ENCODE data around the gene DIP2A.
A peak's percentile ranks its signal among the peaks of the same experiment; 100 is the strongest.
"Not testable (repeated sequence)": the region's sequence is repeated elsewhere in the genome, so short reads cannot be mapped to it uniquely, and the experiment has no call there.

The DIP2A gene

DNA sequence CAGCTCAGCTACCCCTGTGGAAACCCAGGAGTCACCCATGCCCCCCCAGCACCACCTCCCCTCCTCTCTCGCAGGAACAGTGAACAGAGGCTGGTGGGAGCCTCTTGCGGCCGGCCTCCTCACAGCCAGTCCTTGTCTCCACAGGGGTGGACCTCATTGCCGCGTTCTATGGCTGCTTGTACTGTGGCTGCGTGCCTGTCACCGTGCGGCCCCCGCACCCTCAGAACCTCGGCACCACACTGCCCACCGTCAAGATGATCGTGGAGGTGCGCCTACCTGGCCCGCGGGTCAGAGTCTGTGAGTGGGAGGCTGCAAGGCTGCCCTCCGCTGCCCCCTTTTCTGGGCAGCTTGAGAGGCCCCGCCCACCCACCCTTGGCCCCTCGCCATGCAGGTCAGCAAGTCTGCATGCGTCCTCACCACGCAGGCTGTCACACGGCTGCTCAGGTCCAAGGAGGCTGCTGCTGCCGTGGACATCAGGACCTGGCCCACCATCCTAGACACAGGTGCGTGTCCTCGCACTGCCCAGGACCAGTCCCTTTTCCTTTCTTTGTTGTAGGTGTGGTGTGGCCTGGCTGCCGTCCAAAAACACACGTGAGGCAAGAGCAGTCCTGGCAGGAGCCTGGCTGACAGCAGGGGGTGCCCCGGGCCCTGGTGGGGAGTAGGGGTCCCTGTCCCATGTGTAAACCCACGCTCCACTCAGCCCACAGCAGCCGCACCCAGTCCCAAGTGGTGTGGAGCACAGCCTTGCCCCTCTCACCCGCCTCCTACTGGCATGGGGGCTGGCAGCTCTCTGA lies 95.9 kb downstream of the DIP2A start:
- DNase-seq (ENCODE audit: low read depth in 4 of 4, low spot score in 1 of 4), result no peak

DNA sequence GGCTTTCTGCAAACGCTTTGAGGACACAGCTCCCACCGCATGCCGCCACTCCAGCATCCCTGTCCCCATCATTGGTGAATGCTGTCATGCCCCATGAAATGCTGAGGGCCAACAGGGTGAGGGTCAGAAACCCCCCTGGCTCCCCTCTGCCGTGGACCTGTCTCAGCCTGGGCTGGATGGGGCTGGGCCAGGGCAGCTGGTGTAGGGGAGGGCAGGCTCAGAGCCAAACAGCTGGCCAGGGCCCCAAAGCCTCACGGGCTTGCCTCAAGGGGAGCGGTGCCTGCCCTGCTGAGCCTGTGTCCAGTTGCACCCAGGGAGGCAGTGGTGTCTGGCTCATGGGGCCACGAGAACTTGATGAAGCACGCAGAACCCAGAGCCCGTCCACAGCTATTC lies 96.5 kb downstream of the DIP2A start:
- no peak for DNase-seq (ENCODE audit: low read depth in 4 of 4, low spot score in 1 of 4)

DNA sequence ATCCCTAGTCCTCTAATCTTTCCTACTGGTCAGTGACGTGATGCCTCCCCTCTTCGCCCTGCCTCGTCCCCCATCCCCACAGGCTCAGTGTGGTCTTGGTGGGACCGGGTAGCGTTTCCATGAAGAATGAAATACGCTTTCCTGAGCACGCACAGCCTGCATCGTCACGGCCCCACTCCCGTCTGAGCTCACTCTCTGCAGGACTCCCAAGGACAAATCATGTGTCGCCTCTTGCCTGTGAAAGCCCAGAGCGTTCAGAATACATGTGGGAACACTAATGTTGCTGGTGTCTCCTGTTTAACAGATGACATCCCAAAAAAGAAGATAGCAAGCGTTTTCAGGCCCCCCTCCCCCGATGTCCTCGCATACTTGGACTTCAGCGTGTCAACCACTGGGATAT lies 97.0 kb downstream of the DIP2A start:
- no peak for DNase-seq (ENCODE audit: low read depth in 4 of 4, low spot score in 1 of 4)

DNA sequence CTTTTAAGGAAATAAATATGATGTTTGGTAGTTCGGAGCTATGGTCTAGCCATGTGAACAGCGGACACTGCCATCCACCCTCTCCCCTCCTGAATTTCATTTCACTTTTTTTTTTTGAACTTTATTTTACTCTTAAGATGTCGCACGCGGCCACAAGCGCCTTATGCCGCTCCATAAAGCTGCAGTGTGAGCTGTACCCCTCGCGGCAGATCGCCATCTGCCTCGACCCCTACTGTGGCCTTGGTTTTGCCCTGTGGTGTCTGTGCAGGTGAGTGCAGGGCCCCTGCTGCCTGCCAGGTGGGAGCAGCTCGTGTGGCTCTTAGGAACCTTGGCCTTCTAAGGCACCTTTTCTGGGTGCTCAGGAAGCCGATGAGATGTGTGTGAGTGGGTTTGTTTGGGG lies 98.1 kb downstream of the DIP2A start:
- no peak for DNase-seq (ENCODE audit: low read depth in 4 of 4, low spot score in 1 of 4)

DNA sequence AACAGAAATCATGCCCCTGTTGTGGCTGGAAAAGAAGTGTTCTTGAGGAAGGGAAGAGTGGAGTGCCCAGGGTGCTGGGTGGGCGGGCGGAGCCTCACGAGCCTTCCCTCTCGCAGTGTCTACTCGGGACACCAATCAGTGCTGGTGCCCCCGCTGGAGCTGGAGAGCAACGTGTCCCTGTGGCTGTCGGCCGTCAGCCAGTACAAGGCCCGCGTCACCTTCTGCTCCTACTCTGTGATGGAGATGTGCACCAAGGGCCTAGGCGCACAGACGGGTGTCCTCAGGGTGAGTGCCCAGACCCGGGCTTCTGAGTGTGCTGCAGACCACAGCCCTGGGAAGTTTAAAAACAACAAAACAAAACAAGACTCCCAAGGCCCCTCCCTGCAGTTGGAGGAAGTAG lies 98.8 kb downstream of the DIP2A start:
- DNase-seq (ENCODE audit: low read depth in 4 of 4, low spot score in 1 of 4), result no peak

DNA sequence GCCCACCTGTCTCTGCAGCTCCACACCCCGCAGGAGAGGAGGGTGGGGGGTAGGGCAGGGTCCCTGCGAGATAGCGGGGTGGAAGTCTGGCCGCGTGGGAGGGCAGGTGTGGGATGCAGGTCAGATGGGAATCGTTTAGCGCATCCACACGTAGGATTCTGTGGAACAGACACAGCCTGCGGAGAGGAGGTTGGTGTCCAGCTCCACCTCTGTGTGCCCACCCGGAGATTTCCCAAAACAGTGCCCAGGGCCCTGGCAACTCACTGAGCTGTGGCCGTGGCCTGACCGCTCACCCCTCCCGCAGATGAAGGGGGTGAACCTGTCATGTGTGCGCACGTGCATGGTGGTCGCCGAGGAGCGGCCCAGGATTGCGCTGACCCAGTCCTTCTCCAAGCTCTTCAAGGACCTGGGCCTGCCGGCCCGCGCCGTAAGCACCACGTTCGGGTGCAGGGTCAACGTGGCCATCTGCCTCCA lies 99.3 kb downstream of the DIP2A start:
- no peak for DNase-seq (ENCODE audit: low read depth in 4 of 4, low spot score in 1 of 4)

DNA sequence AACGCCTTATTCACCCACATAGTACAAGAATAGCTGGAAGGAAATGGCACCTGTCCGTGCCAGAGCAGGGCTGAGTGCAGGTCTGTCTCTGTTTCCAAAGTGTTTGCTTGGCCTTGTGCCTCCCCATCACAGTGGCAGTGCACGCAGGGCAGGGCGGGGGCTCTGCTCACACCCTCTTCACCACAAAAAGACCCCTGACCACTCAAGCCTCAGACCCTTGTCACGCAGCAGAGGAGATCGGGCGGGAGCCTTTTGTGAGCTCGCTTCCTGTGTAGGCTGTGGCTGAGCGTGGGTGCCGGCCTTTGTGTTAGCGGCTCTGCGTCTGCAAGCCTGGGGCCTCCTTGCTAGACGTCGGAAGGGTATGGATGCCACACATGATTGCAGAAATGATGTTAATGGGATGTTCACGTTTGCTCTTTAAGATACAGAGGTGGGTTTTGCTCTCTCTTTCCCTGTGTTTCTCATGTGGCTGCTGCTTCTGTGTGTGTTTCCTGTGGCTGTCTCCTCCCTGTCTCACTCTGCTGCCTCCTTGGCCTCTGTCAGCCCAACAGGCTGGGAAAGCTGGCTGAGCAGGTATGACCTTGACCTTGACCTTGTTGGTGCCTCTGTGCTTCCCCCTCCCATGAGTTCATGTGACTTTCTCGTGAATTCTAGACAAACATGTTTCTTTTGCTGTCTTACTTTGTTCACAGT lies 100.7 kb downstream of the DIP2A start:
- peak; percentile 26 to 50 (median 42) for DNase-seq (ENCODE audit: low read depth in 4 of 4, low spot score in 1 of 4)

DNA sequence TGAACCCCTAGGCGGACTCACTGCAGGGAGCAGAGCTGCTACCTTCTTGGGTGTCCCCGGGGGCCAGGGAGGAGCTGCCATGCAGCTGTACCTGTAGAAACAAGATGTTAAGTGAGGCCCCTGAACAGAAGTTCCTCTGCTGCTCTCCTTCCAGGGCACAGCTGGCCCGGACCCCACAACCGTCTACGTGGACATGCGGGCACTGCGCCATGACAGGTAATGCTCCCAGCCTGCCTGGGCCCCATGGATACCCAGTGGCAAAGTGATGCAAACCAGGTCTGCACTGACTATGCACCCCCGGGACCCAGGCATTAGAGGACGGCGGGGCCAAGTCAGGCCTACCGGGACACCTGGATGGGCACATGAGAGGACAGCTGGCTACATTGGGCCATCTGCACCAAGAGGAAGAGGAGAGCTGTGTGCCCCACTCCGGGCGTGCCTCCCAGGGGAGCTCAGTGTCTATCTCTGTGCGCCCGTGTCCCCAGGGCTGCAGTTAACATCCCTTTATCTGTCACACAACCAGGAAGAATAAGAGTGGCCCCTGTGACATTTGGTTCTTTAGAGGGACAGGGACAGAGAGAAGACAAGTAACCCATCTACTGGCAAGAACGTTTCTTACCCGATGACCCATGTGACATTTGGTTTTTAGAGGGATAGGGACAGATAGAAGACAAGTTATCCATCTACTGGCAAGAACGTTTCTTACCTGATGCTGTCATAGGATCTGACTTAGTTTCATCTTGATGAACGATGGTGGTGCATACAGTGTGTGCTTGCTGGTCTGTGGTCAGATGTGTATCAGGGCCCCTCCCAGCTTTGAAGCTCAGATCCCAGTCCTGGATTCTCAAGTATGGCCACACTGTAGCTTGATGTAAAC lies 102.1 kb downstream of the DIP2A start:
- no peak for DNase-seq (ENCODE audit: low read depth in 4 of 4, low spot score in 1 of 4)

DNA sequence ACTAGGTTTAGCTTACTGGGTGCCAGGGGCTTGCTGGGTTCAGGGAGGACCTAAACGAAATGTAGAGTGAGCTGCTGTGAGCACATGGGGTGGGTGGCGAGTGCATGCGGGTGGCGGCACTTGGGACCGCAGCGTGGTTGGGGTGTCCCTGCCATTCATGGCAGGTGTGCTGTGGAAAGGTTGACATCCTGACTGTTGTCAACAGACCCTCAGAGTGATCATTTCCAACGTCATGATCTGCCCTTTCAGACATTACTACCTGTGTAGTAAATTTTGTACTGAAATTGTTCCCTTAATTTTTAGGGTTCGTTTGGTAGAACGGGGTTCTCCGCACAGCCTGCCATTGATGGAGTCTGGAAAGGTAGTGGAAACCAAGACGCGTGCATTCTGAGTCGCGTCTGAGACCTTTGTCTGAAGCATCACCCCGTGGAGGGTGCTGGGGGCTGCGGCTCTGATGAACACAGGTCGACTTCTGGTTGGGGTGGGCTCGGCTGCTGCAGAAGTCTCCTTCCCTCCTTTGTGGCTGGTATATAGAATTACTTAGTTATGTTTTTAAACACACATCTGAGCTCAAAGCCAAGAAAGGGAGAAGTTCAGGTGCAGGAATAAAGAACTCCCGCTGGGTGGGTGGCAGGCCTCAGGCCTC lies 102.9 kb downstream of the DIP2A start:
- DNase-seq (ENCODE audit: low read depth in 4 of 4, low spot score in 1 of 4), result no peak

DNA sequence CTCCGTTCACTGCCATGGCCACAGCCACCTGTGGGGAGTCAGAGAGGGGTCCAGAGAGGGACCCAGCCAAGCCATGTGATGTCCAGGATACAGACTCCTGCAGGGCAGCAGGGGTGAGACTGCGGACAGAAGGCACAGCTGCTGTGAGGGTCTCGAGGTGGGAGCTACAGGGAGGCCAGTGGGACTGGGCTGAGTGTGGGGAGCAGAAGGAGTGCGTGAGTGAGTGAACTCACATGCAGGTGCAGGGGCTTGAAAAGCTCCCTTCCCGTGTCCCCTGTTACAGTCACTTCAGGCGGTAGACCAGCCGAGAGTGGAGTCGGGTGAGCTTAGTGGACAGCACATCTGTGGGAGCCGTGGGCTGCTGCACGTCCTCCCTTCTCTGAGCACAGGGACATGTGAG lies 103.8 kb downstream of the DIP2A start:
- DNase-seq (ENCODE audit: low read depth in 4 of 4, low spot score in 1 of 4), result no peak

DNA sequence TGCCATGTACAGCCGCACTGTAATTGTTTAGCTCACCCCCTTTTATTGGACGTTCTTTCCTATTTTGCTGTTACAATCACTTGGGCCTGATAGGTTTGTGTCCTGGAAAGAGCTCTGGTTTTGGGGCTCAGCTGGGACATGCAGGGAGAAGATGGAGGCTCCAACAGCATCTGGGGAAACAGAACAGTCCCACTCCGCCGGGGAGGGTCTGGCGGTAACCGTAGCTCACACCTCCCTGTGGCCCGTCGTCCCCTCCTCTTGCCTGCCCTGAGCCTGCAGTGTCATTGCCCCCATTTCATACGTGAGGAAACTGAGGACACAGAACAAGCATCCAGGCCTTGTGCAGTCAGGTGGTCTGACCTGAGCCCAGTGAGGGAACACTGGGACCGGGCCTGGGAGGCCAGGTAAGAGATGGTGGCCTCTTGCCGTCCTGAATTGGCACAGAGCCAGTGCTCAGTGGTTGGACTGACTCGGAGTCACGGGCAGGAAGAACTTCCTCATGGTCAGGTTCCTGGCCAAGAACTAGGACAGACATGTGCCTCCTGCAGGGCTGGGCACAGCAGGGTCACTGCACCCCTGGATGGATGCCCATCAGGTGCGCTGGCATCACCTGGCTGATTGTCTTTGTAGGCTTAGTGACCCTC lies 104.4 kb downstream of the DIP2A start:
- no peak for DNase-seq (ENCODE audit: low read depth in 4 of 4, low spot score in 1 of 4)

DNA sequence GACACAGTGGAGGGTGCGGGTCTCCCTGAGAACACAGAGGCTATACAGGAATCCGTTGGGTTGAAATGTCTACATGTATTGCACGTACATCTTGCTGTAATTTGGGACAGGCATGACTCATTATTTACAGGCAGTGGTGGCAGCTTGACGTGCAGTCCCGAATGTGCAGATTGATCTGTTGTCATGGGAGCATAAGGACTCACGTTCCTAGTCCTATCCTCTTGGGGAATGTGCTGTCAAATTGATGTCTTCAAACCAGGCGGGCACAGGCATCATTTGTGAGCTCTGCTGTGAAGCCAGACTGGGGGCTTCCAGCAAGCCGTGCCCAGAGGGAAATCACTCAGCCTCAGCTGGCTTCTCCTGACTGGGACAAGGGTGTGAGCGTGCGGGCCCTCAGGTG lies 105.7 kb downstream of the DIP2A start:
- DNase-seq (ENCODE audit: low read depth in 4 of 4, low spot score in 1 of 4), result no peak

DNA sequence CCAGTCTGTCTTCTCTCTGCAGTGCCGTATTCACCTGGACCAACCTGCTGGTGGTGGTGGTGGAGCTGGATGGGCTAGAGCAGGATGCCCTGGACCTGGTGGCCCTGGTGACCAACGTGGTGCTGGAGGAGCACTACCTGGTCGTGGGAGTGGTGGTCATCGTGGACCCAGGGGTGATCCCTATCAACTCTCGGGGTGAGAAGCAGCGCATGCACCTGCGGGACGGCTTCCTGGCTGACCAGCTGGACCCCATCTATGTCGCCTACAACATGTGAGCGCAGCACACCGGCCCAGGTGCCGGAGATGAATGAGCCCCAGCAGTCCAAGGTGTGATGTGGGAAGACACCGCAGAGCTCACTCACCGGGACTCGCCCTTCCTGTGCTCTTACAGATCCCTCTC lies 108.7 kb downstream of the DIP2A start:
- DNase-seq (ENCODE audit: low read depth in 4 of 4, low spot score in 1 of 4), result no peak

DNA sequence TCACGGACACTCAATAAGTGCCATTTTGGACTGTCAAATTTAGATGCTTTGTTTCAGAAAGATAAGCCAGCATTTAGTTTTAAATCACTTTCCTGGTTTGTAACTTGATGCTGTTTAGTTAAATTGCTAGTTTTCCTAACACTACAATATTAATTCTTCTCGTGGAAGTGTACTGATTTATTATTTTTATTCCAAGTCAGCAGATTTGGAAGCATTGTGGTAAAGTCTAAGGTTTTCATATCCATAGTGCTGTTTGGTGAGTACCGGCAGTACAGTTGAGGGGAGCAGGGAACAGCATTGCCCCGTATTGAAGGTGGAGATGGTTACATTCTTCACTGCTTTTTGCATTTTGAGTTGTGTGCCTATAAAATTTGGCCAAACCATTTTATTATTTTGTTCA lies 109.9 kb downstream of the DIP2A start:
- DNase-seq (ENCODE audit: low read depth in 4 of 4, low spot score in 1 of 4), result no peak

DNA sequence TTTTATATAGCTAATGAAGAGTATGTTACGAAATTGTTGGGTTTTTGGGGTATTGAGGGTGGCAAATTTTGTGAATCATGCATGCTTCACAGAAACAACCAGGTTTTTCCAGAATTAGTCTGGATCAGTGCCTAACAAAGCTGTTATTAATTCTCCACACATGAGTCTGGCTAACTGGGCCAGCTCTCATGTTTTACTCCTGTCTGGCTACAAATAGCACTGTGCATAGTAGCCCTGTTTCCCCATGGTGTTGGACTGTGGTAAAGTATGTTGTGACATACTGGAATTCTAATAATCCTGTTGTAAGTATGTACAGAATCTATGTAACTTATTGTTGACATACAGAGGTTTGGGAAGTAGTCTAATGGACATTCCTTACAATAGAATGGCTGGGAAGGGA lies 110.4 kb downstream of the DIP2A start:
- no peak for DNase-seq (ENCODE audit: low read depth in 4 of 4, low spot score in 1 of 4)

DNA sequence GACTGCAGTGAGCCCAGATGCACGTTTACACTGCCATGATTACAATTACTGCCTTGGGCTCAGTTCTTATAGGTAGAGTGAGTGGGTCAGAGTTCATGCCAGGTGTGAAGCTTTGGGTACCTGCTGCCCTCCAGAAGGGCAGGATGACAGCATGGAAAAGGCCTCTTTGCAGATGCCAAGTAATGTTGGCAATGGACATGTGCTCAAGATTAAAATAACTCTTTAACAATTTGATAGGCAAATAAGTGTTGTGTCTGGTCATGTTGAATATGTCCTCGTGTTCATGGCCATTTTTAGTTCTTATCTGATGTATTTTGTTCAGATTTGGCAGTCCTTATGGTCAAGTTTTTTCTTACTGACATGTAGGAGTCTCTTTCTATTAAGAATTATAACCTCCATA lies 111.4 kb downstream of the DIP2A start:
- DNase-seq (ENCODE audit: low read depth in 4 of 4, low spot score in 1 of 4), result no peak

DNA sequence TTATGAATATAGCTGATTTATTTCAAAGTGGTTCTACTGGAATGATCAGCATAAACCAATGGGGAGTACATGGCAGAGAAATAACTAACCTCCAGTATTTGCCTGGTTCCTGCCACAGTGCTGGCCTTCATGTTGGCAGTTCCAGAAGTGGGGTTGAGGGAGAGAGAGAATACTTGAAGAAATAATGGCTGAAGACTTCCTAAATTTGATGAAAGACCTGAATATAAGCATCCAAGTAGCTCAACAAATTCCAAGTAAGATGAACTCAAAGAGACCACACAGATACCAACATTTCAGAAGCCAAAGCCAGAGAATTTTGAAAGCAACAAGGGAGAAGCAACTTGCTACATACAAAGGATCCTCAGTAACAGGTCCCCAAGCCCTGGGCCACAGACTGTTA lies 111.9 kb downstream of the DIP2A start:
- DNase-seq (ENCODE audit: low read depth in 4 of 4, low spot score in 1 of 4), result no peak

DNA sequence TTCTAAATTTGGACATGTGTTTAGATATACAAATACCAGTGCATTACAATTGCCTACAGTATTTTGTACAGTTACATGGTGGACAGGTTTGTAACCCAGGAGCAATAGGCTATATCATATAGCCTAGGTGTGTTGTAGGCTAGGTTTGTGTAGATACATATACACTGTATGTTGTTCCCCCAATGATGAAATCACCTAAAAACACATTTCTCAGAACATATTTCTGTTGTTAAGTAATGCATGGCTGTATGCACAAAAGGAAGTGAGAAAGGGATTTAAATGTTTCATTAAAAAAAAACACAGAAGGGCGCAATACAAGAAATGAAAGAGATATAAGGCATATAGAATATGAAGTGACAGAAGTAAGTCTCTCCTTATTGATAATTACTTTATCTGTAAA lies 114.2 kb downstream of the DIP2A start:
- no peak for DNase-seq (ENCODE audit: low read depth in 4 of 4, low spot score in 1 of 4)

DNA sequence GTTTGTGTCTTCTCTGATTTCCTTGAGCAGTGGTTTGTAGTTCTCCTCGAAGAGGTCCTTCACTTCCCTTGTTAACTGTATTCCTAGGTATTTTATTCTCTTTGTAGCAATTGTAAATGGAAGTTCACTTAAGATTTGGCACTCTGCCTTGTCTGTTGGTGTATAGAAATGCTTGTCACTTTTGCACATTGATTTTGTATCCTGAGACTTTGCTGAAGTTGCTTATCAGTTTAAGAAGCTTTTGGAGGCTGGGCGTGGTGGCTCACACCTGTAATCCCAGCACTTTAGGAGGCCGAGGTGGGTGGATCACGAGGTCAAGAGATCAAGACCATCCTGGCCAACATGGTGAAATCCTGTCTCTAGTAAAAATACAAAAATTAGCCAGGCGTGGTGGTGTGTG lies 119.1 kb downstream of the DIP2A start:
- DNase-seq (ENCODE audit: low read depth in 4 of 4, low spot score in 1 of 4), result not testable (repeated sequence)

DNA sequence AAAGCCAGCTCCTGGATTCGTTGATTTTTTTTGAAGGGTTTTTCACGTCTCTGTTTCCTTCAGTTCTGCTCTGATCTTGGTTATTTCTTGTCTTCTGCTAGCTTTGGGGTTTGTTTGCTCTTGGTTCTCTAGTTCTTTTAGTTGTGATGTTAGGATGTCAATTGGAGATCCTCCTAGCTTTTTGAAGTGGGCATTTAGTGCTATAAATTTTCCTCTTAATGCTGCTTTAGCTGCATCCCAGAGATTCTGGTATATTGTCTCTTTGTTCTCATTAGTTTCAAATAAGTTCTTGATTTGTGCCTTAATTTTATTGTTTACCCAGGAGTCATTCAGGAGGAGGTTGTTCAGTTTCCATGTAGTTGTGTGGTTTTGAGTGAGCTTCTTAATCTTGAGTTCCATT lies 120.7 kb downstream of the DIP2A start:
- DNase-seq (ENCODE audit: low read depth in 4 of 4, low spot score in 1 of 4), result not testable (repeated sequence)

DNA sequence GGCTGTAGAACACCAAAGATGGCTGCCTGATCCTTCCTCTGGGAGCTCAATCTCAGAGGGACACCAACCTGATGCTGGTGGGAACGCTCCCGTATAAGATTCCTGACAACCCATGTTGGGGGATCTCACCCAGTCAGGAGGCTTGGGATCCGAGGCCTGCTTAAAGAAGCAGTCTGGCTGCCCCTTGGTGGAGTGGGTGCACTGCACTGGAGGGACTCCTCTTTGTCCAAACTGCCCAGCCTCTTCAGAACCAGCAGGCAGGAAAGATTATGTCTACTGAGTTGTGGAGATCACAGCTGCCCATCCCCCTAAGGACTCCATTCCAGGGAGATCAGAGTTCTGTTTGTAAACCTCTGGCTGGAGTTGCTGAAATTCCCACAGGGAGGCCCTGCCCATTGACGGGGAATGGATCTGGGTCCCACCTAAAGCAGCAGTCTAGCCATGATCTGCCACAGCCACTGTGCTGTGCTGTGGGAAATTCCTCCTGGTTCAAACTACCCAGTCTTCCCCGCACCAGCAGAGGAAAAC lies 123.2 kb downstream of the DIP2A start:
- DNase-seq (ENCODE audit: low read depth in 4 of 4, low spot score in 1 of 4), result no peak

All from stimulated activated CD4-positive, alpha-beta T cell treated with anti-CD3 and anti-CD28 coated beads, Interleukin-1b, Interleukin-23, amount 100 ng/mL, for 24 hours (primary cell).